EH (cell line): ENCODE measurements around the gene SMG7.

Experiments
- DNase-seq: peaks from one replicate; pipeline ENCODE4 v3.0.0-alpha.2; 2015; ENCODE audit warnings: low read depth

The SMG7 gene

DNA sequence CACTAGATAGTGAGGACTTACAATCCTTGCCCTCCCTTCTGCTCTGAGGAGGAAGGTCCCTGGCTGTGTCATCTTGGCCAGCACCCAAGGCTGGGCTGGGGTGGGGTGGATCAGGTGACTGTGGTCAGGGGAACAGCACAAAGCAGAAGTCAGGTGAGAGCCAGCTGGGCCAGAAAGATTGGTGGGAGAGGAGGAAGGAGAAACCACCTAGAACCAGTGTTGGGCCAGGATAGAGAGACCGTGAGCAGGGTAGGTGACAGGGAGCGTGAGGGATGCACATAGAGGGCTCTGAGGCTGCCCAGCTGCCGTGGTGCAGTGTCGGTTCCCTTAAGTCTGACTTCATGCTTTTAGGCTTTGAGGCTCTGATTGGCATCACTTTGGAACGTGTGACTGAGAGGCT lies 95.3 kb downstream of the SMG7 start:
- peak; percentile 18 for DNase-seq

DNA sequence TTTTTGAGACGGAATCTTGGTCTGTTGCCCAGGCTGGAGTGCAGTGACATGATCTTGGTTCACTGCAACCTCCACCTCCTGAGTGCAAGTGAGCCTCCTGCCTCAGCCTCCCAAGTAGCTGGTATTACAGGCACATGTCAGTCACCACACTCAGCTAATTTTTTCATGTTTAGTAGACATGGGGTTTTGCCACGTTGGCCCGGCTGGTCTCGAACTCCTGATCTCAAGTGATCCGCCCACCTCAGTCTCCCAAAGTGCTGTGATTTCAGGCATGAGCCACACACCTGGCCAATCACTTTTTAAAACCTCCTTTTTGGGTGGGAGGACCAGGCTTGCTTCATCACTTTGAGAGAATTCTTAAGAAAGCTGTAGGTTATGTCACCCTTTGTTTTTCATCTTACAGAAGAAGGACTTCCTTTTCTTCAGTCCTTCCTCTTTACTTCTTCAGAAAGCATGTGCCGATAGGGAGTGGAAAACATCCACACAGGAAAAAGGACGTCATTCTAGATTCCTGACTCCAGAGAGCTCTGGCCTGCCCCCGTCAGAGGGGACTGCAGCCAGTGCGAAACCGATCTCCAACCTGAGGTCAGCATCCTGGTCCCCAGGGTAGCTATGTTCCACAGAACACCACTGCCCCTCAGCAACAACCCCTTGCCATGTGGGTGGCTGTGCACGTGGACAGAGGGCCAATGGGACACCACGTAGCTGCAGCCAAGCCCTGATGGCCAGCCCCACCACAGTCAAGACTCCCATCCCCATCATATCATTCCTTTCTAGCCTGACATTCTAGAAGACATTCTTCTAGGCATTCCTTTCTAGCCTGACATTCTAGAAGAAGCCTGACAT lies 96.1 kb downstream of the SMG7 start:
- DNase-seq = peak; percentile 58

DNA sequence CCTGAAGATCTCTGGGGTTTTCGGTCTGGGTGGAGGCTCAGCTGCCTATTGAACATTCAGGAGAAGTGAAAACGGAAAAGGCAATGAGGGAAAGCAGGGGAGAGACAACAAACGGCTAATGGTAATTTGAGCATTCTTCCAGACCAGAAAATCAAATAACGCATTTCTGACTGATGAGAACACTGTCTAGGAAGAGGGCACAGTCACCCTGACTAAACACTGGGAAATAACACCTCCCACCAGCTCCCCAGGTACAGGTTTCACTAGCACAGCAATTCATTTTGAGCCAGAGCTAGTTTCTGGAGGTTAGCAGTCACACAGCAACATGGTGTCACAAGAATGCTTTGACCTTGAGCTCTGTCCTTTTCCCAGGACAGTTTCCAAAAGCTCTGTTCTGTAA lies 96.8 kb downstream of the SMG7 start:
- peak; percentile 62 for DNase-seq

DNA sequence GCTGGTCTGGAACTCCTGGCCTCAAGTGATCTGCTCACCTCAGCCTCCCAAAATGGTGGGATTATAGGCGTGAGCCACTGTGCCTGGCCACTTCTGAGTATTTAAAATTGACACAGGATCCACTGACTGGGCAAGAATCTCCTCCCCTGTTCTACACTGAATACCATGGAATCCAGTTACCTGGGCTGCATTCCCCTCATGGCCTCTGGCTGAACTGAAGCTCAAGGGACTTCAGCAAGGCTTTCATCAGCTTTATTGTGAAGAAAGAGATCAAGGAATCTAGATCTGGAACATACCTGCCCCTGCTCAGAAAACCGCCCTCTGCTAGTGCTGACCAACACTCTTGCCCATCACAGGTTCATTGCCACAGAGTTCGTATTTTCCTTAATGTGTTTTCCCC lies 97.5 kb downstream of the SMG7 start:
- DNase-seq = no peak

DNA sequence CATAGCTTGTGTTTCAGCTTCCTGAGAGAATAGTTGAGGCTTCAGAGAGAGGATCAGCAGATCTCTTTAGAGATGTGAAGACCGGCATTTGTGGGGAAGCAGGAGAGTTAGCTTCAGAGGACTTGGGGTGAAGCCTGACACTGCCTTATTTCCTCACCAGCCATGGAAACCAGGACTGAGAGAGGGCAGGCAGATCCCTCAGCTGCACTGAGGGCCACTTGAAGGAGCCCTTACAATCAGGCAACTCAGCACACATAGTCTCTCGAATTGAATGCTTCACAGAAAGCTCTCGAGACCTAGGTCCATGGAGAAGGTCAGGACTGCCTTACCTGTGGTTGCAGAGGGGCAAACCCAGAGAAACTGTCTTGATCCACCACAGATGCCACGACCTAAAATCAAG lies 98.2 kb downstream of the SMG7 start:
- no peak for DNase-seq

DNA sequence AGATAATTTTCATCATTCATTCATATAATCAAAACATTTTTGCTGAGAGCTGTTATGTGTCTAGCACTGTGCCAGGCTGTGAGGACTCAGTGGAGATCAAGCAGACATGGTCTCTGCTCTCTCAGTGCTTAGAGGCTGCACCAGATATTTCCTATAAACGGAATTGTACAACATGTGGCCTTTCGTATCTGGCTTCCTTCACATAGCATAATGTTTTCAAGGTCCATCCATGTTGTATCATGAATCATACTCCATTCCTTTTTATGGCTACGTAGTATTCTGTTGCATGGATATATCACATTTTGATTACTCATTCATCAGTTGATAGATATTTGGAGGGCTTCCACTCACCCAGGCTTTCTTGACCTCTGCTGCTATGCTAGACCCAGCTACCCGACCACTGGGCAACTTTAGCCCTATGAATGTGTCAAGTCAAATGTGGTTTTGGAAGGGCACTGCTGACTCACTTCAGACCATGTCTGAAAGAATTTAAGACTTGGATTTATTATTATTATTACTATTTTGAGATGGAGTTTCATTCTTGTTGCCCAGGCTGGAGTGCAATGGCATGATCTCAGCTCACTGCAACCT lies 99.5 kb downstream of the SMG7 start:
- DNase-seq = peak; percentile 83

DNA sequence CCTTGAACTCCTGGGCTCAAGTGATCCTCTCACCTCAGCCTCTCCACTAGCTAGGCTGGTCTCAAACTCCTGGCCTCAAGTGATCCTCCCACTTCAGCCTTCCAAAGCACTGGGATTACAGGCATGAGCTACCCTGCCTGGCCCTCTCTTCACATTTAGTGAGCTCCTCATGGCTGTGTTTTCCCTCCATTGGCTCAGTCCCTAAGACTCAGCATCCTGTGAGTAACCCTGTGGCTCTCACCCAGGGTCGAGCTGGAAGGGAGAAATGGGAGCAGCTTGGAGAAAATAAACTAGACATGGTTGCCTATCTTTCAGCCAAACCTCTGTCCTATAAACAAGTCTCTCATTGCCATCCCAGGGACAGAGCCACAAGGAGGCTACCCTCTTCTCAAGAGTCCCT lies 100.4 kb downstream of the SMG7 start:
- DNase-seq = peak; percentile 16

DNA sequence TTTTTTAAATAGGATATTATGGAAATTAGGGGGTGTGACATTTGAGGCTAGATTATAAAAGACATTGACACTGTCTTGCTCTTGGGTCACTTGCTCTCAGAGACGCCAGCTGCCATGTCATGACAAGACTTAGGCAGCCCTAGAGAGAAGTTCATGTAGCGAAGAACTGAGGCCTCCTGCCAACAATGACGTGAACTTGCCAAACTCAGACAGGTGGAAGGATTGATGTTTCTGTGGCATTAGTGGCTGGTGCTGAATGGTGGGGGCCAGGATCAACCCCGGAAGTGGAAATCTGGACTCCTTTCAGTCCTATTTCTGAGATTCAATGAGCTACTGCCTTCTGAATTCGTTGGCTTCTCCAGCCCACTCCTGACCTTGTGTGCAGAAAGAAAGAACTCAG lies 103.3 kb downstream of the SMG7 start:
- no peak for DNase-seq

DNA sequence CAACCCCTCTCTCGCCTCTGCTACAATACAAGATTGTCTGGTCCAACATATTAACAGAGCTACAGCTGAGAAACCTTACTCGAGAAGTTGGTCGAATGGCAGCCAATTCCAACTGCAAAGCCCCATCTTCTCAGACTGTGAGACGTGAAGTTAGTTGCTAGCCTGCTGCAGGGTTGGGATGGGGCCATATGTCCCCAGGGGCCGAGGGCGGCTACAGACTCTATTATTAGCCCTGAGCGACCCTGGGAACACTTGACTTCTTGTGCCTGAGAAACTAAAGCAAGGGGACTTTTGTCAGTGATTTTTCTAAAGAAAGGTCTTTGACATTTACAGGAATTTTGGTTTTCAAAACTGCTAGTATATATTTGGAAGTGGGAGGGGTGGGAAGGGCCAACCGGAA lies 104.2 kb downstream of the SMG7 start:
- DNase-seq = no peak

DNA sequence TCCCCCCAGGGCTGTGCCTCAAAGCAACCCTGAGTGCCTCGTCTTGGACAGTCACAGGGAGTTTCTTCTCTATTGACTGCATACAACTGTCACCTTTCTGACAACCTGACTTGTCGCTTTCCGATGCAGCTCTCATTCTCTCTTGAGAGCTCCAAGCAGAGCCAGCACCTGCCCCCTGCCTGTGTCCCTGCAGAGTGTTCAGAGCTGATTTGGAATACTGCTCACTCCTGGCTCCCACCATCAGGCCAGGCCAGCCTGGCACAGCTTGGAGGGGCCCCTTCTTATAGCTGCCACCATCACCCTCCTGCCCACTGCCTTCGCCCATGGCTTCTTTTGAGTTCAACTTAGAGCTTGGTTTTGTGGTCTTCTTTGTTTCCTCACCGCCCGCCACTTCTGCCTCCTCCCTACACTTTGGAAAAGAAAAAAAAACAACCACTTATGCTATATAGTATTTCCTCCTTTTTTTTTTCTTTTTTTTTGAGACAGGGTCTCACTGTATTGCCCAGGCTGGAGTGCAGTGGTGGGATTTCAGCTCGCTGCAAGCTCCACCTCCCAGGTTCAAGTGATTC lies 105.7 kb downstream of the SMG7 start:
- DNase-seq = no peak

DNA sequence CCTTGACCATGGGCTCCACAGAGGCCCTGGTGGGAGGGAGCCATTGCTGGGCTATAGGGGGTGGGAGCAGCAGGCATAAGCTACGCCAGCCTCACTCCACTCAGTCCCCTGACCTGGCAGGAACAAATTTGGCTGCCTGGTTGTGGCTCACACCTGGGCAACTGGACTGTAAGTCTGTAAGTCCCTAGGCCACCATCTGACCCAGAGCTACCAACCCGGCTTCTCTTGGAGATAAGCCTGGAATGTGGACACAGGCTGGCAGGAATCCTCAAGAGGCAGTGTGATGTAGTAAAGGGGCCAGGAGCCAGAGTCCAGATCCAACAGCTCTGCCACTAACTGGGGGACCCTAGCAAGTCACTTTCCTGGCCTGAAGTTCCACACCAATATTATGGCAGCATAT lies 106.6 kb downstream of the SMG7 start:
- DNase-seq = no peak

DNA sequence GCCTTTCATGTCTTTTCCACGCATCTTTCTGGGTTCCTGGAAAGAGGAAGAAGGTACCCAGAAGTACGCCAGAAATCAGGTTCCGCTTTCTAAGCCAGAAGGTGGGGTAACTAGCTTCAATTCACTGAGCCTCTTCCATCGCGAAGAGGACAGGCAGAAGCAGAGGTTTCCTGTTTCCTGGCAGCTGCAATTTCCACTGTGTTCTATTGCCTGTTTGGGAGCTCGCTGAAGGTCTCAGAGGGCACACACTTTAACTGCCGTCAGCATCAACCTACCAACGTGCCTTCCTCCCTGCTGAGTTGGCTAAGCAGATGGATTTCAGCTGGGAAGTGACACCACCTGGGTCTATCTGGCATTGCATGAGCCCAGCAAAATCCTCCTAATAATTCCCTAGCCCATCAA lies 108.0 kb downstream of the SMG7 start:
- peak; percentile 37 for DNase-seq

DNA sequence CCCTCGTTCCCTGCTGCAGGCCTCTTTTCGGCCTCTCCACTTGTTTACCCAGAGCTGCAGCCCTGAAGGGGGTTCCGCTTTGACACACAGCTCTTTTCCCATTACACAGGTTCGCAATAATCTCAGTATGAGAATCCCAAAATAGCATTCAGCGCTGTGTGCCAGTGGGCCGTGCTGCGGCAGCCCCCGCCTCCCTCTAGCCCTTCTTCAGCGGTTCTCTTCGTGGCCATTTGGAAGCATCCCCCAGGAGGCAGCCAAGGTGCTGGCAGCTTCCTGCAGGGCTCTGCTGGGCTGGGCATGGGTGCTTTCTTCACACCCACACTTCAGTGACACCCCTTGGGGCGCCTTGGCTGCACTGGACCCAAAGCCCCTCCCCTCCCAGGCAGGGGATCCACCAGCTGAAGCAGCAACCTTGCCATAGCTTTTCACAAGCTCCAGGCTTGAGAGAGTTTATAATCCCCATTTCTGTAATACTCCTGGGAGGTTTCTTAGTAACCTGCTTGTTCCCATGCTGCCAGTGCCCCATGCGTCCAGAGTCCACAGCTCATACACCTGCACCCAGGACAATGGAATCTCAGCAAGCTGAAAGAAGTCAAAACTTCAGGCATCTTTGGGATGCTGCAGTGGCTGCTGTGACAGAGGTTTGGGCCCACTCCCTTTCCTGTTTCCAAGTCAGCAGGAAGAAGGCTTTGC lies 109.9 kb downstream of the SMG7 start:
- DNase-seq = no peak

DNA sequence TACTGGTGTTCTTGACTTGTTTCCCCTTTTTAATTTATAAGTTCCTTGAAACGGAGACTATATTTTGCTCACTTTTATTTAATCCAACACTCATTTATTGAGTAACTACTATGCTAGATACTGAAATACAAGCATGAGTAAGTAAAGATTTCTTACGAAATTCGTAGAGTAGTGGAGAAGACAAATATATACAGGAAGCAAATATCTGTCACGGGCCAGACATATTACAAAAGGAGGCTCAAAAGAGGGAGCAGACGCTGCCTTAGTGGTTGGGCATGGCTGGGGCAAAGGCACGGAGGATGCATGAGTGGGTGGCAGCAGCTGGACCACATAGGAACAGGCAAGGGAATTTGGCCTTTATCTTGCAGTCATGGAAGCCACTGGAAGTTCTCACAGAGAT lies 111.2 kb downstream of the SMG7 start:
- DNase-seq = no peak

DNA sequence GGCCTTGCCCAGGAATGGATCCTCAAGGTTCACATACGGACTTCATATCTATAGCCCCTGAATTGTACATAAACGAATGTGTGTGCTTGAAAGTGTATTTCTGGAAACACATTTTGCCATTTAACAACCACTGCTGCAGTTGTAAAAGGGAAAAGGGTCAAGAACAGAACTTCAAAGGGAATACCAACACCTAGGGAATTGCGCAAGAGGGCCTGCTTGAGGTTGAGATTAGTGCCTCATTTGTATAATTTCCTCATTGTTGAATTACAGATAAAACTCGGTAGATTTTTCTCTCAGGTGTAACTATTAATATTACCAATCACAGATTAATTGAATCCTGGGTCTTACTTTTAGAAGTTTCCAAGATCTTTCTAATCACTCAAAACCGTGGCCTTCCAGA lies 111.8 kb downstream of the SMG7 start:
- DNase-seq = no peak

DNA sequence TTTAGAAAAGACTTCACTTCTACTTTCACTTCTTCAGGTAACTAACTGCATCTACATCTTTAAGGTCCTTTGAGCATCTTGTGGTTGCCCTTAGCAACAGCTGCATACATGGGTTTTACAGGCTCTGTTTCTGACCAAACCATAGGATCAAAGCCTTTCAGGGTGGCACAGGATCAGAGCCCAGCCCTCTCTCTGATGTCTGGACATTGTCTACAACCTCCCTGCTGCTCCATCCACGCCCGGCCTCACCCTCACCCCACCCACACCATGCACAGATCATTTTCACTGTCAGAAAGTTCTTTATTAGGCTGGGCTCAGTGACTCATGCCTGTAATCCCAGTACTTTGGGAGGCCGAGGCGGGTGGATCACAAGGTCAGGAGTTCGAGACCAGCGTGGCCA lies 112.7 kb downstream of the SMG7 start:
- DNase-seq = no peak

DNA sequence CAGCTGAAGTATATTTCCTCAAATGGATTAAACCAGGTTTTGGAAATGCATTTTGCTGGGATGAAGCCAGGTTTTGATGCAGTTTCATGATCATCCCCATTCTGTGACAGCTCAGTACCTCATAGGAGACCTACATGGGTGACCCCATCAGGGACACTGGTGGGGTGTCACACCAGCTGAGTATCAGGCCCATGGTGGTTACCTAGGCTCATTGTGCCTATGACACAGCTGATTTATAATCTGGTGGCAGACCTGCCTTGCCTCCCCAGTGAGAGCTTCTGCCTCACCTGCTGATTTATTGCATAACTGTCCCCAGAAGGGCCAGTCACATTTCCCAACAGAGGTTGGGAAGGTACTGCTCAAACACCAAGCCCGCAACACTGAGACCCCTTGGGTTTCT lies 114.2 kb downstream of the SMG7 start:
- no peak for DNase-seq

DNA sequence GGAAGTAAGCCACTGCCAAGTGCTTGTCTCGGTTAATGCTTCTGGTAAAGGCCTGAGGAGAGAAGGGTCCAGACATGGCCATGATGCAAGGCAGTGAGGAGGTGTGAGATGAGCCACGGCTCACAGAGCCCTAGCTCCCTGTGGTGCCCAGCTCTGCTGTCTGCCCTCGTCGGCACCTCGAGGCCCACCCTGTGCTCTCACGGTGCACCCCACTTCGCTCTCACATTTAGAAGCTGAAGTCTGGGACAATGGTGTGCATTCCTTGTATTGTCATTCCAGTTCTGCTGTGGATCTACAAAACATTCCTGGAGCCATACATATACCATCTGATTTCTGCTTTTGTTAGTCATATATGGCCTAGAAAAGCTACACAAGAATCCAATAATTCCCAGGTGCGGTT lies 114.6 kb downstream of the SMG7 start:
- no peak for DNase-seq

DNA sequence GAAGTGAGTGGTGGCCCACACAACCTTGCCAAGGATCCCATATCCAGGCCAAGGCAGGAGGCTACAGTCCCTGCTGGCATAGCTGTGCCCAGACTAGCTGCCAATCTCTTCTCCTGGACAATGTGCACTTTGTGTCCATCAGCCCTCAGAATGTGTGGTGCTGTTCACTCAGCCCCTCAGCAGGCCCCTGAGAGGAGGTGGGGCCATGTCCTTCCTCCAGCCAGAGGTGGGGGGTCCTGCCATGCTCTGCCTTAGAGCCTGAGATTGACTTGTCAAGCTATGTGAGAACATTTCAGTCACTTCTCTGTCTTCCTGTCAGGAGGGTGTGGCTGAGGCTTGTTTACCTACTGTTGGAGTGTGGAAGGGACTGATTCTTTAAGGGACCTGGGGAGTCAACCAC lies 116.5 kb downstream of the SMG7 start:
- DNase-seq = no peak

DNA sequence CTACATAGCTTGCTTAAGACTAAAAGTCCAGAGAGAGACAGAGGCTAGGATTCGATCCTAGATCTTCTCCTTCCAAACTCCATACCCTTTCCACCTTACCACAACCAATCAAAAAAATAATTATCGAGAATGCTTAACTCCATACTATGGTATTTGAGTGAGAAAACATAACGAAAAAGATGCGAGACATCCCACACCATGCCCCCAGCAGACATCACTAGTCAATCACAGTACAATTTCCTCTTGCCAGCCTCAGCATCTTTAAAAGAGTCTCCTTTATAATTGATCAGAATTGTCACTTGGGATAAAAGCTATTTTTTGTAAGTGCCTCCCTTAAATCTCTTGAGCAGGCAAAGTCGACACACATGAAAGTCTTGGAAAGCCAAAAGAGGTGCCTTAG lies 117.1 kb downstream of the SMG7 start:
- no peak for DNase-seq

DNA sequence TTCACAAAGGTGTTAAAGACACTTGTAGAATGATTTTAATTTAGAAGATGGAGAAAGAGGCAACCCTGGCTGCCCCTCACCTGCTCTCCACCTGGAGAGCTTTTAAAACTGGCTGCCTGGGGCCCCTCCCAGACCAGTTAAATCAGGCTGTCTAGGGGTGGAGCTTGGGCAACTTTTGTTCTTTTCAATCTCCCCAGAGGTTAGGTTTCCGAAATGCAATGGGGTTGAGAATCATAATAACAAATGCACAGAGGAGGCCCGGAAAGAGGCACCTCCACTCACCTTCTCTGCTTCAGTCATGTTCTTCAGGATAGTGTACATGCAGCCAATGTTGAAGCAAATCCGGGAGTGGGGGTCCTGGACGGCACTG lies 117.6 kb downstream of the SMG7 start:
- no peak for DNase-seq

DNA sequence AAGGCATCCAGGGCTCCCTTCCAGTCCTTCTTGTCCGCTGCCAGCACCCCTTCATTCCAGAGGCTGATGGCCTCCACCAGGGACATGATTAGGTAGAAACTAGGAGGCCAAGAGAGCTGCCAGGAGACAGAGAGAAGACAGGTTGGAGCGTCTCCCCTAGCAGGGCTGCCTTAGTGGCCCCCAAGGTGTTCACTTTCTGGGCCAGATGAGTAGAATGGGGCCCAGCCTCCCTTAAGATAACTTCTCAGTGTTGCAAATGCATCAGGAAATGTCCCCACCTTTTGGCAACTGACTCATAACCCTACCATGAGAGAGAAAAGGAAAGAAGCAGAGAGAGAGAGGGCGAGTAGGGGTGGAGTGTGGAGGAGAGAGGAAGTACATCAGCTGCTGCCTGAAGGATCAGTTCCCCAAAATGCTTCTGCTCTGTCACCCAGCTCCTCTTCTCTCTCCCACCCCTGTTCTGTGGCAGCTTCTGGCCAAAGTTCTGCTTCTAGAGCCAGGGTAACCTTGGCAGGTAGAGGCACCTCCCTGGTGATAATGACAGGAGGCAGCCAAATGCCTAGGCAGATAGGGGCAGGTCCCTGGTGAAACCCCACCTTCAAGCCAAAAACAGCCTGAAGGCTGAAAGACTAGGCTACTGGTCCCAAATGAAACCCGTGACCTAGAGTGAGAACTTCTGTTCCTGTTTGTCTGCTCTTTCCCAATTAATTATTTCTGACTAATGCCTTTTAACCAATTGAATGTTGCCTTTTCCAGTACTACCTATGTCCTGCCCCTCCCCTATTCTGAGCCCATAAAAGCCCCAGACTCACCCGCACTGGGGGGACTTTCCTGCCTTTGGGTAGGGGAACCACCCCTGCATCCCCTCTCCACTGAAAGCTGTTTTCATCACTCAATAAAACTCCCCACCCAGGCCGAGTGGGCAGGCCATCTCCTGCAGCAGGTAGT lies 118.2 kb downstream of the SMG7 start, which contains the start of gene NCF2:
TSS of gene NCF2 (minus strand) at position 216 of the 948 bp plus-strand sequence. CDS start at position 86, 130 bp downstream.
- peak; percentile 41 for DNase-seq
